HG03342 (cell line): ENCODE data around the gene PTPRA.
"Not testable (repeated sequence)": the region's sequence is repeated elsewhere in the genome, so short reads cannot be mapped to it uniquely, and the experiment has no call there.

Source experiments
- ATAC-seq: cut with Tn5 transposase; IDR thresholded peaks from one replicate; pipeline ENCODE4 v1.9.1; 2021; ENCODE audit warnings: mild to moderate bottlenecking, moderate library complexity; ENCODE audit not compliant: unreplicated experiment

PTPRA gene, protein sequence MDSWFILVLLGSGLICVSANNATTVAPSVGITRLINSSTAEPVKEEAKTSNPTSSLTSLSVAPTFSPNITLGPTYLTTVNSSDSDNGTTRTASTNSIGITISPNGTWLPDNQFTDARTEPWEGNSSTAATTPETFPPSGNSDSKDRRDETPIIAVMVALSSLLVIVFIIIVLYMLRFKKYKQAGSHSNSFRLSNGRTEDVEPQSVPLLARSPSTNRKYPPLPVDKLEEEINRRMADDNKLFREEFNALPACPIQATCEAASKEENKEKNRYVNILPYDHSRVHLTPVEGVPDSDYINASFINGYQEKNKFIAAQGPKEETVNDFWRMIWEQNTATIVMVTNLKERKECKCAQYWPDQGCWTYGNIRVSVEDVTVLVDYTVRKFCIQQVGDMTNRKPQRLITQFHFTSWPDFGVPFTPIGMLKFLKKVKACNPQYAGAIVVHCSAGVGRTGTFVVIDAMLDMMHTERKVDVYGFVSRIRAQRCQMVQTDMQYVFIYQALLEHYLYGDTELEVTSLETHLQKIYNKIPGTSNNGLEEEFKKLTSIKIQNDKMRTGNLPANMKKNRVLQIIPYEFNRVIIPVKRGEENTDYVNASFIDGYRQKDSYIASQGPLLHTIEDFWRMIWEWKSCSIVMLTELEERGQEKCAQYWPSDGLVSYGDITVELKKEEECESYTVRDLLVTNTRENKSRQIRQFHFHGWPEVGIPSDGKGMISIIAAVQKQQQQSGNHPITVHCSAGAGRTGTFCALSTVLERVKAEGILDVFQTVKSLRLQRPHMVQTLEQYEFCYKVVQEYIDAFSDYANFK

GRCh38 chr20:2873010-2873746 is at the start of gene PTPRA:
TSS of gene PTPRA (plus strand) at chr20:2873481. CDS start at chr20:2964278, 90,797 bp downstream.
- peak; percentile 91 for ATAC-seq

- no peak for ATAC-seq
These were observed 47.5 kb upstream of the PTPRA start for GRCh38 chr20:2825761-2826160.

GRCh38 chr20:2826655-2827054 is 46.6 kb upstream of the PTPRA start:
- ATAC-seq, result no peak

- ATAC-seq, result no peak
These were observed 43.9 kb upstream of the PTPRA start for GRCh38 chr20:2829376-2829775.

- not testable (repeated sequence) for ATAC-seq
These were observed 42.1 kb upstream of the PTPRA start for GRCh38 chr20:2831206-2831605.

DNA sequence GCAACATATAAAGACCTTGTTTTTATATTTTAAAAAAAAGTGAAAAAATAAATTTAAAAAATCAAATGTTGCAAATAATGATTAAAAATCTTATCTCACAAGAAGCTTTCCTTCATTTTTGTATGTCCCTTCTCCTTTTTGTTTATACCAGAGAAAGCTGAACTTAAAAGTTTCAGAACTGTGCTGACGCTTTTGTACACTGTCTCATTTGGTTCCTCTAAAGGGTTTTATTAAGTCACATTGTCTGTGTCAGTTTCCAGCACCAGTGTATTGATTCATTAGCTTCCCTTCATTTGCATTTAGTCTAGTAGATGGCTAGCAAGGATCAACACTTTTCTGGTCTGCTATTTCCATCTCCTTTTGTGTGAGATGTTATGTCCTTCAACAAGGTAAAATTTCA is 39.5 kb upstream of the PTPRA start:
- ATAC-seq, result no peak

DNA sequence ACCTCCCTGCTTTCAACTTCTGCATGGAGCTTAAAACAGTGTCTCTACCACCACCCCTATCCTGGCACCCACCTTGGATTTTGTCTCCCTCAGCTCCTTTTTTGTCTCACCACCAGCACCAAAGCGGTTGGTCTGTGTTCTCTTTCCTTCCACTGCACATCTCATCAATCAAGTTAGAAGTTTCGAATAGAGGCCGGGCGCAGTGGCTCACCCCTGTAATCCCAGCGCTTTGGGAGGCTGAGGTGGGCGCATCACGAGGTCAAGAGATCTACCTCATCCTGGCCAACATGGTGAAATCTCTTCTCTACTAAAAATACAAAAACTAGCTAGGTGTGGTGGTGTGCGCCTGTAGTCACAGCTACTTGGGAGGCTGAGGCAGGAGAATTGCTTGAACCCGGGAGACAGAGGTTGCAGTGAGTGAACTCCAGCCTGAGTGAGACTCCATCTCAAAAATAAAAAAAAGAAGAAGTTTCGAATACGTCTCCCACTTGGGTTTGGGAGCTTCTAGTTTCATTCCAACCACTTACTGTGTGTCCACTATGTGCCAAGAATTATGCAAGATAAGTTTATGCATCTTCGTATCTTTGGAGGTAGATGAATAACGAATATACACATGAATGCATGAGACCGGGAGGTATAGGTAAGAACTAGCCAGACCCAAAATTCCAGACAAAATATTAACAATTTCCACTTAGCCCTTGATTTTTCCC is 38.7 kb upstream of the PTPRA start:
- ATAC-seq, result no peak

DNA sequence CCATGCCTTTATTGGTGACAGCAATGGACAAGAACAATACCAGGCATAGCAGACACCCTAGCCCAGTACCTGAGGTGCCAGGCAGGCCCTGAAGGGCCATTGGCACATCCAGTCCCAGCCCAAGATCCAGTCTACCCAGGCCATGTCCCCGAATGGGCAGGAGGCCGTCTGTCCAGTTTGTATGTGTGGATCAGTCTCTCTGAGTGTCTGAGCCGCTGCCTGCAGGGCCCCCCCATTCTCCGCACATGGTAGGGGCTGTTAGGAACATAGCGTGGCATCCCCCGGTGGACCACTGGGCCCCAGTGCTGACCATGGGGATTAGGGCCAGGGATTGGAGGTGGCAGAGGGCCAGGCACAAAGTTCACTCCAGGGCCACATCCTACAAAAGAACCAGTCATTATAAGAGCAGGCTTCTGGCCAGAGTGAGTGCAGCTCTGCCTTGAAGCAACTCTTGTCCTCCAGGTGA is 37.9 kb upstream of the PTPRA start:
- no peak for ATAC-seq

- ATAC-seq, result no peak
These were observed 37.2 kb upstream of the PTPRA start for GRCh38 chr20:2836035-2836434.

DNA sequence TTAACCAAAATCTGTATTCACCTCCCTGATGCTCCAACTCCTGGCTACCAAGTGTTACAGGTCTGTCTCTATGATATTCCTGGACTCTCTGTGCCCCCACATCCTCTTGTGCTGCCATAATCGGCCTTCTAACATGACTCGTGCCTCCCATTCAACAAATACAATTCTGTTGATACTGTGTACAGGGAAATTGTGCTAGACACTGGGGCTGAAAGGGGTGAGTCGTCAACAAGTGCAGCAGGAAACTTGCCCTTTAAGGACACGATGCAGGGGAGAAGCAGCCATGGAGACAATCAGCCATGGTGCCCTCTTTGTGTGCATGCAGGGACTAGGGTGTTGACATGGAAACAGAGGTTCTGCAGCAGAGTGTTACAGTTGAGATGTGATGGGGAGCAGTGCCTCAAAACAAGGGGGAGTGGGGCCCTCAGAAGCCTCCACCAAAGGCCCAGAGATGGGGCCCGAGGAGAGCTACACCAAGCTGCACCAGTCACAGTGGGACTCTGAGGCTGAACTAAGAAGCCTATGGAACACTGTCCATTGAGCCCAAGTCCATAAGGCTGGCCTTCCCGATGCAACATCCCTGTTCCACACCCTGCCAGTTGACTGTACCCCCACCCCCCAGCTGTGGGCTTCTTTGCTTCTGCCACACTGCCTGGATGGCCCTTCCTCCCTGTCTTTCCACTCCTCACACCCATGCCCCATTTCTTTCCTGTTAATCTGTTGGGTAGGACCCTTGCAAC is 35.9 kb upstream of the PTPRA start:
- no peak for ATAC-seq

- ATAC-seq, result no peak
These were observed 35.0 kb upstream of the PTPRA start for GRCh38 chr20:2838170-2838797.

GRCh38 chr20:2838847-2839671 is 34.2 kb upstream of the PTPRA start:
- no peak for ATAC-seq

GRCh38 chr20:2839732-2840137 is 33.5 kb upstream of the PTPRA start:
- ATAC-seq, result no peak

DNA sequence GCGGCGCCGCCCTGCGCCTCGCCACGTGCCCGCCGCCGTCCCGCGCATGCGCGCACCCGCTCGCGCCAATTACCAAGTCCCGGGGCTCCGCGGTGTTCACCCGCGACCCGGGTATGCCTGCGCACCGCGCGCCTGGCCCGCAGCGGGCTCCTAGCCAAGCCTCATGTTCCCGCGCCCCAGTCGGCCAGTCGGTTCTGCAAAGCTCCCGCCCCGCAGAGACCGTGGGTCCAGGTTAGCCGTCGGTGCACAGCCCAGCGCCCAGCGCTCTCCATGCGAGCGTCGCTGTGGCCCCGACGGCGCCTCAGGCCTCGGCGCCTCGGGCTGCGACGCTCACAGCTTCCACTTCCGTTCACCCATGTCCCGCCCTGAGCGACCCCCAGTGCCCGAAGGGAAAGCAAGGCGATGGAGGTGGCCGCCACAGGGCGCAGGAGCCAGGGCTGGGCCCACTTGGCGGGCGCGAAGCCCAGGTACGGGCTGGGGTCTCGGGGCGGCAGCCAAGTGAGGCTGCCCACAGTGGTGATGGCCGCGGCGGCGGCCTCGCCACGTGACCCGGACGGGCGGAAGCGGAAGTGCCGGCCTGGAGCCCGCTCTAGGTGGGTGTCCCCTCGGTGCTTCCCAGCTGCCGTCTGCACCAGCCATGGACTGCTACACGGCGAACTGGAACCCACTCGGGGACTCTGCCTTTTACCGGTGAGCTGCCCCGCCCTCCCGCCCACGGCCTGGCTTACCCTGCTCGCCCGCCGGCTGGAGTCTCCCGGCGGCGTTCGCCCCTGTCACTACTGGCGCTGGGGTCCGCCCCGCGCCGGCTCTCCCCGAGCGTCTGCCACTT is 32.9 kb upstream of the PTPRA start, which contains the start of the genes PCED1A and VPS16:
Gene PCED1A (minus strand): TSS at position 518 of the 829 bp plus-strand sequence. CDS start 743 bp downstream, outside the sequence.
Gene VPS16 (plus strand): TSS at position 608 of the 829 bp plus-strand sequence. CDS start 30 bp downstream, at position 638.
- peak; percentile 92 for ATAC-seq

DNA sequence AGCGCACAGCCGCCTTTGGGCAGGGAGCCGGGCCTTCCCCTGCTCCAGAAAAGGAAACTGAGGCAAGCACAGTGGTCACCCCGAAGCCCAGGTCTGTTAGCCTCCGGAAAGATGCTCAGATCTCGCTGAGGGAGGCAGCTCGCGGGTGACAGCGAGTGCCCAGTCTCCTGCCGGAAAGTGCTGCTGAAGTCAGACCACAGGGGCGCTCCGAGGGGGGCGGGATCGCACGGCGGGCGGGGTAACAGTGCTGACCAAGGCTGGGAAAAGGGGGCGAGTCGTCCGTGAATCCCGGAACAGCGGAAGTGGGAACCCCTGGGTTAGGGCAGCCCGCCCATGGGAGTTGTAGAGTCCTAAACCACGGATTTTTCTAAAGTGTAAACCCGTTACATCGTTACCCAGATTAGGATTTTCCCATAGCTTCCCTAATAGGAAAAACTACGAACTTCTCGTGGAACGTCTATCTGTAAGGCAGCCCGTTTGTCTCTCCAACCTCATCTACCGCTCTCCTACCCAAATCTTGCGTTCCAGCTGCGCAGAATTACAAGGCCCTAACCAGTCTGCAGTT is 32.2 kb upstream of the PTPRA start:
- ATAC-seq, result peak; percentile 28

DNA sequence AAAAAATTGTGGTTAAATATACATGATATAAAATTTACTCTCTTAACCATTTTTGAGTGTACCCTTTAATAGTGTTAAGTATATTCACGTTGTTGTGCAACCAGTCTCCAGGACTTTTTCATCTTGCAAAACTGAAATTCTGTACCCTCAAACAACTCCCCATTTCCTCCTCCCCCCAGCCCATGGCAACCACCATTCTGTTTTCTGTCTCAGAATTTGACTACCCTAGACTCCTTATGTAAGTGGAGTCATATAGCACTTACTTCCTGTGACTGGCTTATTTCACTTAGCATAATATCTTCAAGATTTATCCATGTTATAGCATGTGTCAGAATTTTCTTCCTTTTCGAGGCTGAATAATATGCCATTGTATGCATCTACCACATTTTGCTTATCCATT is 27.7 kb upstream of the PTPRA start:
- ATAC-seq, result no peak

GRCh38 chr20:2846698-2847097 is 26.6 kb upstream of the PTPRA start:
- no peak for ATAC-seq
